Stimulated activated CD4-positive, alpha-beta T cell treated with anti-CD3 and anti-CD28 coated beads, Interleukin-1b, Interleukin-23, amount 100 ng/mL, for 48 hours (primary cell): ENCODE measurements around the gene PXDN.

Experiments used
- DNase-seq: peaks from one replicate; pipeline ENCODE4 v3.0.0-alpha.2; 2020

PXDN gene

GRCh38 chr2:1645761-1646476 is 98.4 kb downstream of the PXDN start:
- no peak for DNase-seq

DNA sequence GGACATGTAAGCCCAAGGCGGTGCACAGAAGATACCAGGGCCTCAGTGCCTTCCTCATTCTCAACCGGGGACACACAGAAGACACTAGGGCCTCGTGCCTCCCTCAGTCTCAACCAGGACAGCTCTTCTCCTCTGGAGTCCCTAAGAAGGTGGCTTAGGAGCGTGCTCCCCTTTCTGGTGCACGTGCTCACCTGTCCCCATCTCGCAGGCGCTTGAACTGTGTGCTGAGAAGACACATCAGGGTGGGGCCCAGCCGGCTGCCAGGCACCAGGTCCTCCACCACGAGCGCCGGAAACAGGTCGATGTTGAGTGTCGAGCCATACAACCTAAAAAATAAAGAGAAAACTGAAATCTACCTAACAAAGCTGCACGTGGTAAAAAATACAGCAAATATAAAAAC is 99.9 kb downstream of the PXDN start:
- no peak for DNase-seq

GRCh38 chr2:1642993-1643619 is 101.2 kb downstream of the PXDN start:
- DNase-seq: no peak

GRCh38 chr2:1642066-1642861 is 102.1 kb downstream of the PXDN start:
- no peak for DNase-seq

DNA sequence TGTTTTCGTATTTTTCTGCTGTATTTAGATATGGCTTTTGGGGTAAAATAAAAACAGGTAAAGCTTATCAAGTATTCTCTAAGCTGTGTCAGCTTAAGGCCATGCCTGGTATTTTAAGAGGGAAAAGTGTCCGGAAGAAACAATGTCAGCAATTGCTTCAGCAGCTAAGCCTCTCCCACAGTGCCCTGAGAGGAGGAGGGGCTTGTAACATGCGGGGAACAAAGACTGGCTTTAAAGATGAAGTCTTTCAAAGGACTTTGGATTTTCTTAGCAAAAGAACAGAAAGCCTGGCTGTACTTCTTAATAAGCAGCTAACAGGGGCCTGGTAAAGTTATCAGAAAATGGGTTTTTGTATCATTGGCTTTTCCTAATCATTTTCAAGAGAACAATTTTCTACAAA is 102.8 kb downstream of the PXDN start:
- DNase-seq: no peak

GRCh38 chr2:1640301-1641135 is 103.8 kb downstream of the PXDN start:
- no peak for DNase-seq

- no peak for DNase-seq
These were observed 105.0 kb downstream of the PXDN start for GRCh38 chr2:1639086-1639858.

- DNase-seq: no peak
These were observed 105.9 kb downstream of the PXDN start for GRCh38 chr2:1638281-1638860.

GRCh38 chr2:1636791-1637415 is 107.4 kb downstream of the PXDN start:
- no peak for DNase-seq

DNA sequence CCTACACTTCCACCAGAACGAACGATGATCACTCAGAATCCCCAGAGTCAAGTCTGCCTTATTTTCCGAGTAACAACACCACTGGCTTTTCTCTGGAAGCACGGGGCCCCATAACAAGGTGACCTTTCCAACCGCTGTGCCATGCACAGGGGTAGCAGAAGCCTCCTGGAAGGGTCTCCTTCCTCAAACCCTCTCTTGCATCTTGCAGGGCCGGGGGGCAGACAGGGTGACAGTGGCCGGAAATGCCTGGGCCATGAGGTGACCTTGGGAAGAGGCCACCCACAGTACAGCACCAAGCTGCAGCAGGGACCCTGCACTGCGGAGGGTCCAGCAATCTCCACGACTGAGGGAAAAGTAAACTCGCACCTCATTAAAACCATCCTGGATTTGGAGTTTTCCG is 108.5 kb downstream of the PXDN start:
- no peak for DNase-seq

GRCh38 chr2:1634681-1635341 is 109.5 kb downstream of the PXDN start:
- no peak for DNase-seq

DNA sequence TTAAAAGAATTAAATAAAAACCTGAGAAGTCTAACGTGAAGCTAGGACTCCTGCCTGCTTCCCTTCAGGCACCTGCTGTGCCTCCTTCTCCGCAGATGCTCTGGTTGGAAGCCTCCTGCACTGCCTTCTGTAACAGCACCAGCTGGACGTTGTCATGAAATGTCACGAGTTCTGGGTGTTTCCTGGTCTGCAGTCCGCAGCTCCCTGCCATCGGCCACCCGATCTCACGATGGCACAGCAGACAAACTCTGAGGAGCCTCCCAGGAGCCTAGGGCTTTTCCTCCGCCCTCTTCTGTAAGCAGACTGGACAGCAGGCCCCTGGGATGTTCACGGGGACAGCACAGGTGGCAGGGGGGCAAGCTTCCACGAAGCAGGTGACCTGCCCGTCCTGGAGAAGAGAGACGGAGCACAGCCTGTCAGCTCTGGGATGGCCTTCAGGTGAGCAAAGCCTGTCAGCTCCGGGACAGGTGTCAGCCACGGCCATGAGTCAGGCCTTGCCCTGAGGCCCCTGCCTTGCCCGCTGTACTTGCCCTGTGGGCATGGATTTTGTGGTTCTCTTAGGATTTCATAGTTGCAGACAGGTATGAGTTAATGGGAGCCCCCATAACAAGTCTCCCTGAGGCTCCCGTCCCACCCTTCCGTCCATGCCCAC is 110.3 kb downstream of the PXDN start:
- DNase-seq: no peak

DNA sequence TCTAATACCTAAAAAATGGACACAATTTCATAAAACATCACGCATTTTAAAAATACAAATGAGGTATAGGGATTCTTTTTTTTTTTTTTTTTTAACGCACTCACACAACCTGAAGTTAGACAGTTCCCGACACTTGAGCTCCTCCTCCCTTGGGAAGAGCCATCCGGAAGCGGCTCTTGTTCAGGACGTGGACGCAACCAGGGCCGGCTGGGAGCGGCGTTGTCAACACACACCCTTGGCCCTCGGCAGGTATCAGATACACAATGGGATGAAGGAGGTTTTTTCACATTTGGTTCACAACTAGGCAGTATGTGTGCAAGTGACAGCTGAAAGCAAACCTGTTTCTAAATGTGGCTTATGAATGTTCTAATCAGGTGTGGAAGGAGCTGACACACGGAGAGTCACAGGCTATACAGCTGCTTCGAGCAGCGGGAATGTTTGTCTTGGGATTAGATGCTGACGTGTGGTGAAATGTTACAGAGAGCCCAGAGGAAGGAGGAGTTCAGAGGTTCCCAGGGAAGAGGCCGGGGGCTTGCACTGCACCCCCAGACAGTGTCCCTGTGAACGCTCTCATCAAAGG is 111.1 kb downstream of the PXDN start:
- DNase-seq: no peak

DNA sequence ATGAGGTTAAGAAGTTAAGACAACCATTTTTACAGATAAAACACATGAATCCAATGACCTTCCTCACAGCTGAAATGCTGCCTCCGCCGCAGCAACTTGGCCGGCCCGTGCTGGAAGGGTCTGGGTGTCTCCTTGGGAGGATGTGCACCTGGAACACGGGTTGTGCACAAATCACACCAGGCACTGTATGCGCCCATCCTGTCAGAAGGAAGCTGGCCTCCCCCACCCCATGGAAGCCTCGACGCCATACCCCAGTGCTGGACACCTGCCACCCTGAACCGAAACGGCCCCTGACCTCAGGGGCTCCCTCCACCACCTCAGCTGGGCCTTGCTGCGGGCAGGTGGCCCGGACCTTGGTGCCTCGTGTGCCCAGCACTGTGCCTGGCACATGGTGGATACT is 111.8 kb downstream of the PXDN start:
- no peak for DNase-seq

DNA sequence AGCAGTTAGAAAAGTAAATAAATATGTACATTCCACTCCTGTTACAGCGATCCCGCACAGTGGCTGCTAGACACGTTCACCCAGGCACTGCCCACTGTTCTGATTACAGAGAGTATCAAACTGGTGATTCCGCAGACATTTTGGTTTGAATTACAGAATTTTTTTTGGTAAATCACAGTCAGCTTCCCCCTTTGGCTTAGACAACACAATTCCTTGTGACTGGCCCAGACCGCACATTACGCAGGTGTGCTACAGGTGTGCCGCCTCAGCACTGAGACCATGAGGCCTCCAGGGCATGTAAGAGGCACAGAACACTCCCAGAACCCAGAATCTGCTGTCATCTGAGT is 112.3 kb downstream of the PXDN start:
- DNase-seq: no peak

GRCh38 chr2:1631292-1632001 is 112.9 kb downstream of the PXDN start:
- DNase-seq: no peak

DNA sequence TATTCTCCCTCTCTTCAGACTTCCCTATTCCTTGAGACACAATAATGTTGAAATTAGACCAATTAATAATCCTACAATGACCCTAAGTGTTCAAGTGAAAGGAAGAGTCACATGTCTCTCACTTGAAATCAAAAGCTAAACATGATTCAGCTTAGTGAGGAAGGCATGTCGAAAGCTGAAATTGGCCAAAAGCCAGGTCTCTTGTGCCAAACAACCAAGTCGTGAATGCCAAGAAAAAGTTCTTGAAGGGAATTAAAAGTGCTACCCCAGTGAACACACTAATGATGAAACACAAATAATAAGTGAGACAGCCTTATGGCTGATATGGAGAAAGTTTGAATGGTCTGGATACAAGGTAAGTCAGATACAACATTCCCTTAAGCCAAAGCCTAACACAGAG is 115.4 kb downstream of the PXDN start:
- no peak for DNase-seq

GRCh38 chr2:1627628-1628381 is 116.5 kb downstream of the PXDN start:
- DNase-seq: no peak

DNA sequence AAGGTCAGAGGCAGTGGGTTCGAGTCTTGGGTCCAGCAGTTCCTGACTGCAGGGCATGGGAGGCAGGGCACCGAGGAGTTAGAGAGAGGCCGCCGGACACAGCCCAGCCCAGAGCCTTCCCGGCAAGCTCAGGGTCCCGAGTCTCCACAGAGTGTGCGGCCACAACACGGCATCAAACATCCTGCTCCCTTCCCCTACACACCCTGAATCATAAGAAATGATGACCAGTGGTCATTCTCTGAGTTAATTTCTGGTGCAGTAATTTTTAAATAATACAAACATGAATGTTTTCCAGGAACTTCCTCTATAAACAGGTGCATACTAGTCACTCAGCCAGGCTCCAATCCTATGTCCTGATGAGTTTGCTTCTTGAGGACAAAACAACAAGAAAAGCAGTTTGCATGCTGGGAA is 118.0 kb downstream of the PXDN start:
- no peak for DNase-seq
